Breast epithelium (tissue), 4 donors: Measurements from ENCODE around the gene GTF2B. TPM values are rescaled to one million over a fixed set of nuclear protein-coding genes. Genes with fewer than 3 reads are reported as not detected.

Source experiments
- DNase-seq, 2 donors: peaks; one replicate each; pipeline ENCODE4 v3.0.0-alpha.2; 2019; ENCODE audit warnings: low spot score in 2 of 2
- H3K27ac ChIP-seq, 2 donors: fragments of 200-600 bp; sonication (generic) in 1 of 2; one replicate each; pipeline ENCODE4 v1.5.1; 2016 to 2019; ENCODE audit warnings: mild to moderate bottlenecking in 1 of 2
- H3K27me3 ChIP-seq, 2 donors: fragments of 200-600 bp; sonication (generic) in 1 of 2; one replicate each; pipeline versions ENCODE4 v1.5.1 to v1.6.0; 2017 to 2019; ENCODE audit warnings: control low read depth in 1 of 2, mild to moderate bottlenecking in 1 of 2
- H3K36me3 ChIP-seq: fragments of 200-600 bp; one replicate; pipeline ENCODE4 v1.5.1; 2019
- H3K4me1 ChIP-seq, 2 donors: fragments of 200-600 bp; sonication (generic); one replicate each; pipeline ENCODE4 v1.5.1; 2016 to 2019; ENCODE audit warnings: control low read depth in 1 of 2
- H3K4me3 ChIP-seq, 3 donors: fragments of 200-600 bp; sonication (generic); 1 replicate in 2 of 3; 2 replicates in 1 of 3; pipeline ENCODE4 v1.5.1; 2016 to 2019; ENCODE audit warnings: mild to moderate bottlenecking in 3 of 3, moderate library complexity in 2 of 3
- H3K9me3 ChIP-seq, 2 donors: fragments of 200-600 bp; sonication (generic) in 1 of 2; one replicate each; pipeline ENCODE4 v1.5.1; 2016 to 2019; ENCODE audit warnings: control low read depth in 1 of 2
- CTCF ChIP-seq, 3 donors: fragments of 450-650 bp; IDR thresholded peaks; one replicate each; pipeline ENCODE4 v1.5.1; 2016 to 2017; ENCODE audit warnings: antibody characterized with exemption in 3 of 3, mild to moderate bottlenecking in 3 of 3, moderate library complexity in 3 of 3
- POLR2A ChIP-seq: fragments of 450-650 bp; IDR thresholded peaks from one replicate; pipeline ENCODE4 v1.6.1; 2016; ENCODE audit warnings: antibody characterized with exemption, mild to moderate bottlenecking, moderate library complexity
- POLR2AphosphoS5 ChIP-seq, 3 donors: sonication (generic); formaldehyde crosslinking; IDR thresholded peaks; one replicate each; pipeline ENCODE4 v1.6.1; 2017; ENCODE audit warnings: antibody characterized with exemption in 3 of 3
- intact Hi-C: fragments of 100-400 bp; cut with DNase I; formaldehyde crosslinking; loops from one replicate; pipeline ENCODE4 v1.15.1; 2023; ENCODE audit warnings: low total_unique reads
- total RNA-seq, 3 donors: library from RNA; depleted of rRNA; stranded (reverse); fragments of >200 nt; gene quantifications; one replicate each; pipeline ENCODE4 v1.1.0, GENCODE V29; 2016

GTF2B gene
- total RNA-seq, 3 donors from 2014 or later, result 33.9 to 53.1 (median 37.4) TPM

DNA sequence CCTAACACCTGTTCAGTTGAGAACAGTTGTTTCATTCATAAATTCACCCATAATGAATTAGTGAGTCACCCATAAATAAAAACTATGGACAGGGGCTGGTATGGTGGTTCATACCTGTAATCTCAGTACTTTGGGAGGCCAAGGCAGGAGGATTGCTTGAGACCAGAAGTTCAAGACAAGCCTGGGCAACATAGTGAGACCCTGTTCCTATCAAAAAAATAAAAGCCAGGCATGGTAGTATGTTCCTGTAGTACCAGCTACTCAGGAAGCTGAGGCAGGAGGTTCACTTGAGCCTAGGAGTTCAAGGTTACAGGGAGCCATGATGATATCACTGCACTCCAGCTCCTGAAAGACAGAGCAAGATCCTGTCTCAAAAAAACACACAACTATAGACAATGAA is 79.0 kb downstream of the GTF2B start:
- no peak overlapping the region for H3K27ac ChIP-seq
- H3K4me1 ChIP-seq, result no peaks in the 10 kb centered on the region
- intact Hi-C loops, result no loop called here
- no peak for TF ChIP-seq CTCF (IDR thresholded peaks at IDR 0.05)
- no peak for TF ChIP-seq POLR2A
- no peak for TF ChIP-seq POLR2AphosphoS5 (IDR thresholded peaks at IDR 0.05)
- H3K27me3 ChIP-seq, result no peaks in the 10 kb centered on the region
- no peaks in the 10 kb centered on the region for H3K36me3 ChIP-seq
- H3K4me3 ChIP-seq, result no peak overlapping the region
- DNase-seq, result no peak
- no peaks in the 10 kb centered on the region for H3K9me3 ChIP-seq

GRCh38 chr1:88803444-88803843 is 87.9 kb downstream of the GTF2B start:
- H3K36me3 ChIP-seq, result peaks cover 5% of the 10 kb centered on the region
- no peak for DNase-seq
- no peak overlapping the region for H3K27ac ChIP-seq
- no peak overlapping the region for H3K4me3 ChIP-seq
- no peaks in the 10 kb centered on the region for H3K27me3 ChIP-seq
- no peak for TF ChIP-seq POLR2AphosphoS5 (IDR thresholded peaks at IDR 0.05)
- TF ChIP-seq POLR2A, result no peak
- no peak for TF ChIP-seq CTCF (IDR thresholded peaks at IDR 0.05)
- intact Hi-C loops, result no loop called here
- H3K9me3 ChIP-seq, result no peaks in the 10 kb centered on the region
- H3K4me1 ChIP-seq, result no peaks in the 10 kb centered on the region

- intact Hi-C loops, result no loop called here
- Histone ChIP-seq H3K27ac (no peak overlapping the region), H3K4me1 (no peaks in the 10 kb centered on the region), H3K9me3 (no peaks in the 10 kb centered on the region), H3K4me3 (no peak overlapping the region), H3K36me3 (peaks cover 5% of the 10 kb centered on the region), H3K27me3 (no peaks in the 10 kb centered on the region)
- no peak for TF ChIP-seq POLR2A
- no peak for TF ChIP-seq CTCF (IDR thresholded peaks at IDR 0.05)
- TF ChIP-seq POLR2AphosphoS5 (IDR thresholded peaks at IDR 0.05), result no peak
- no peak for DNase-seq
Observed at GRCh38 chr1:88802950-88803349, 88.4 kb downstream of the GTF2B start.

Other genes with a start within 250 kb of the GTF2B start
- gene PKN2, start 207.3 kb downstream of the GTF2B start, total RNA-seq, result 10 to 100 TPM; 47.0 to 75.5 (median 60.3) TPM
- gene KYAT3, start 101.1 kb upstream of the GTF2B start, total RNA-seq, result 10 to 100 TPM; 35.1 to 52.5 (median 46.7) TPM
- gene RBMXL1, start 101.1 kb upstream of the GTF2B start, total RNA-seq, result 10 to 100 TPM; 18.6 to 21.9 (median 18.7) TPM
- gene GBP3, start 131.3 kb upstream of the GTF2B start, total RNA-seq, result 10 to 100 TPM; 10.1 to 44.9 (median 22.9) TPM
- gene GBP1, start 173.6 kb upstream of the GTF2B start, total RNA-seq, result 10 to 100 TPM in 2 of 3 donors, 1 to 10 TPM in 1; 8.0 to 58.0 (median 29.5) TPM
- gene GBP2, start 234.5 kb upstream of the GTF2B start, total RNA-seq, result 100 to 1,000 TPM in 2 of 3 donors, 10 to 100 TPM in 1; 53.0 to 219 (median 122) TPM